ENCODE data around the gene SURF4.

- TF ChIP-seq EZH2 (IDR thresholded peaks at IDR 0.05; ENCODE audit: borderline replicate concordance, low read depth, low read length, poor library complexity, severe bottlenecking) (no peak), CTCF (conservative IDR thresholded peaks at IDR 0.05; ENCODE audit: low read depth, low read length) (no peak)
These were observed 43.5 kb downstream of the SURF4 start for GRCh38 chr9:133332381-133332730.

Data from A673 (cell line).